ENCODE data around the gene NTHL1. TPM values are rescaled to one million over a fixed set of nuclear protein-coding genes. Genes with fewer than 3 reads are reported as not detected.

NTHL1 gene
- total and polyA plus RNA-seq, 2 of the 8 experiments (the other 6 are each of a cell fraction or from before 2014, with no cell fraction given): 70.9 to 150 TPM

DNA sequence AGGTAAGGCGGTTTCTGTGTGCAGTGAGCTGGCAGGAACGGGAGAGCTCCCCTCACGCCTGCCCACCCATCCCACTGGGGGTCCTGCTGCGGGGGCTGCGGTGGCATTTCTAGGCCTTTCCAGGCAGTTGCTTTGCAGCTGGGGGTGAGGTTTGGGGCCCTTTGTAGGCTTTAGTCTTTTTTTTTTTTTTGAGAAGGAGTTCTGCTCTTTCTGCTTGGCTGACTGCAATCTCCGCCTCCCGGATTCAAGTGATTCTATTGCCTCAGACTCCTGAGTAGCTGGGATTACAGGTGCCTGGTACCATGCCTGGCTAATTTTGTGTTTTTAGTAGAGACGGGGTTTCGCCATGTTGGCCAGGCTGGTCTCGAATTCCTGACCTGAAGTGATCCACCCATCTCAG, 11.2 kb upstream of the NTHL1 start:
- Histone ChIP-seq H3K4me2 (ENCODE audit: insufficient read depth in 1 of 2, low read depth in 2 of 2, low read length in 2 of 2) (no peak overlapping the region), H3K14ac (ENCODE audit: insufficient read length) (no peak overlapping the region), H3K9ac (replicated peaks in 1 of 4; ENCODE audit: extremely low read depth in 1 of 4, low read depth in 3 of 4, low read length in 3 of 4) (no peak overlapping the region), H3K79me2 (ENCODE audit: control insufficient read depth in 1 of 2, insufficient read depth in 2 of 2, low read length in 2 of 2) (no peaks in the 10 kb centered on the region), H4K91ac (replicated peaks; ENCODE audit: insufficient read length, low read length) (no peak overlapping the region), H3K56ac (replicated peaks; ENCODE audit: insufficient read length, low read depth, low read length) (no peak overlapping the region), H3K36me3 (ENCODE audit: control insufficient read depth in 2 of 4, insufficient read depth in 4 of 4, low read length in 3 of 4) (peaks cover 0 to 7% (median 0%) of the 10 kb centered on the region in 4 experiments; a peak in 3 of 8 replicates), H3K79me1 (ENCODE audit: low read depth, low read length) (no peaks in the 10 kb centered on the region), H2BK5ac (ENCODE audit: low read depth, low read length) (no peak overlapping the region), H2AFZ (ENCODE audit: low read length) (no peak overlapping the region), H4K5ac (ENCODE audit: insufficient read length, low read depth, low read length) (no peak overlapping the region), H3K4ac (replicated peaks; ENCODE audit: insufficient read length, low read depth, low read length) (no peak overlapping the region), H2BK20ac (ENCODE audit: low read length) (no peak overlapping the region), H4K20me1 (replicated peaks in 1 of 2; ENCODE audit: control insufficient read depth in 1 of 2, insufficient read depth in 2 of 2, low read length in 2 of 2) (peaks cover 0 to 13% of the 10 kb centered on the region in 2 experiments), H3K18ac (ENCODE audit: extremely low read depth, low read length) (no peak overlapping the region), H3K23me2 (ENCODE audit: low read depth, low read length) (no peaks in the 10 kb centered on the region), H3K27me3 (replicated peaks in 1 of 4; ENCODE audit: control insufficient read depth in 3 of 4, extremely low read depth in 1 of 4, insufficient read depth in 3 of 4, low read length in 3 of 4) (no peaks in the 10 kb centered on the region), H3K9me3 (ENCODE audit: insufficient read depth in 2 of 2, low read depth in 1 of 2, low read length in 1 of 2) (no peaks in the 10 kb centered on the region), H2BK12ac (ENCODE audit: low read depth, low read length) (no peak overlapping the region), H3K4me3 (ENCODE audit: extremely low read depth in 1 of 4, insufficient read depth in 2 of 4, low read depth in 3 of 4, low read length in 4 of 4) (no peak overlapping the region), H3K4me1 (replicated peaks in 1 of 4; ENCODE audit: control insufficient read depth in 3 of 4, insufficient read depth in 4 of 4, low read length in 3 of 4) (no peaks in the 10 kb centered on the region), H2BK15ac (ENCODE audit: low read length) (no peak overlapping the region), H4K8ac (ENCODE audit: extremely low read depth, insufficient read depth, low read length) (no peak overlapping the region), H3K23ac (ENCODE audit: insufficient read length) (no peak overlapping the region), H2BK120ac (replicated peaks; ENCODE audit: low read depth, low read length) (no peak overlapping the region), H3K27ac (ENCODE audit: low read depth, low read length) (no peak overlapping the region), H2AK5ac (ENCODE audit: low read depth, low read length) (no peak overlapping the region)
- 92% methylated on average over 10 of the region's 10 CpGs; no CpG with 5 or more reads in 1 of the 2 experiments for WGBS, 2 experiments (ENCODE audit: extremely low coverage in 1 of 2, insufficient coverage in 1 of 2, insufficient read length in 1 of 2, insufficient replicate concordance in 2 of 2, low coverage in 1 of 2, low lambda C conversion rate in 2 of 2, missing lambda C conversion rate in 1 of 2)
- CTCF ChIA-PET (ENCODE audit: partially characterized antibody): interaction anchor here (0.6 to 1.3 kb wide), 5 partner anchors 13 to 711 kb away, joined by 3 to 5 read pairs (median 3); no protein-coding TSS in a partner anchor
- POLR2A ChIA-PET (ENCODE audit: partially characterized antibody): interaction anchor here (1.3 to 1.6 kb wide), 3 partner anchors 13 to 97 kb away, joined by 4 to 5 read pairs (median 5); no protein-coding TSS in a partner anchor
- DNase-seq (ENCODE audit: low read depth in 1 of 2, low spot score in 2 of 2) (no peak), FAIRE-seq (no peak)
- TF ChIP-seq BRCA1 (IDR thresholded peaks at IDR 0.05; ENCODE audit: low read depth, low read length) (no peak), PHF8 (conservative IDR thresholded peaks at IDR 0.05; ENCODE audit: low read depth, low read length) (no peak), TEAD4 (IDR thresholded peaks at IDR 0.05; ENCODE audit: low read depth, low read length) (no peak), GTF2F1 (IDR thresholded peaks at IDR 0.05; ENCODE audit: borderline replicate concordance, low read depth, low read length) (no peak), TAF1 (IDR thresholded peaks at IDR 0.05; ENCODE audit: low read depth, low read length) (no peak), RFX5 (IDR thresholded peaks at IDR 0.05; ENCODE audit: borderline replicate concordance, low read depth, low read length) (no peak), RNF2 (IDR thresholded peaks at IDR 0.05; ENCODE audit: borderline replicate concordance, low read depth, low read length, missing control alignments, poor library complexity, severe bottlenecking) (no peak), EP300 (IDR thresholded peaks at IDR 0.05; ENCODE audit: borderline replicate concordance in 1 of 2, low read depth in 2 of 2, low read length in 2 of 2) (no peak)

Data from H1 (cell line).